GM18508 (cell line): ENCODE data around the gene ZNF488.
"Not testable (repeated sequence)": the region's sequence is repeated elsewhere in the genome, so short reads cannot be mapped to it uniquely, and the experiment has no call there.

Experiments
- ATAC-seq: cut with Tn5 transposase; IDR thresholded peaks from one replicate; pipeline ENCODE4 v1.9.1; 2021; ENCODE audit warnings: moderate number of reproducible peaks; ENCODE audit not compliant: insufficient read depth, unreplicated experiment

ZNF488 gene

GRCh38 chr10:47388879-47389278, 4.8 kb upstream of the ZNF488 start:
- no peak for ATAC-seq

GRCh38 chr10:47386104-47386503, 2.0 kb upstream of the ZNF488 start:
- ATAC-seq: not testable (repeated sequence)

- no peak for ATAC-seq
These were observed 589 bp downstream of the ZNF488 start for GRCh38 chr10:47383261-47384147.

- ATAC-seq: no peak
These were observed 2.4 kb downstream of the ZNF488 start for GRCh38 chr10:47381427-47382379.

- no peak for ATAC-seq
These were observed 3.0 kb downstream of the ZNF488 start for GRCh38 chr10:47381103-47381395.

- ATAC-seq: no peak
These were observed 3.6 kb downstream of the ZNF488 start for GRCh38 chr10:47380341-47381102.

GRCh38 chr10:47379901-47380300, 4.2 kb downstream of the ZNF488 start:
- ATAC-seq: no peak

- ATAC-seq: no peak
These were observed 4.7 kb downstream of the ZNF488 start for GRCh38 chr10:47379445-47379785.

GRCh38 chr10:47378606-47379444, 5.3 kb downstream of the ZNF488 start:
- no peak for ATAC-seq

GRCh38 chr10:47378183-47378510, 5.9 kb downstream of the ZNF488 start:
- no peak for ATAC-seq

GRCh38 chr10:47376522-47377220, 7.4 kb downstream of the ZNF488 start:
- ATAC-seq: no peak

GRCh38 chr10:47374611-47375536, 9.2 kb downstream of the ZNF488 start:
- ATAC-seq: no peak

GRCh38 chr10:47372726-47373125, 11.4 kb downstream of the ZNF488 start:
- no peak for ATAC-seq

- ATAC-seq: no peak
These were observed 12.2 kb downstream of the ZNF488 start for GRCh38 chr10:47371629-47372485.

GRCh38 chr10:47370878-47371277, 13.2 kb downstream of the ZNF488 start:
- no peak for ATAC-seq

- no peak for ATAC-seq
These were observed 13.9 kb downstream of the ZNF488 start for GRCh38 chr10:47370015-47370767.
